HFF-Myc (cell line): ENCODE data around the gene KITLG.
A peak's percentile ranks its signal among the peaks of the same experiment; 100 is the strongest.
"Not testable (repeated sequence)": the region's sequence is repeated elsewhere in the genome, so short reads cannot be mapped to it uniquely, and the experiment has no call there.

Source experiments
- DNase-seq: peaks from one replicate; pipeline ENCODE4 v3.0.0-alpha.2; 2011; ENCODE audit warnings: low read depth; ENCODE audit errors: extremely low read depth
- H3K4me3 ChIP-seq: replicated peaks from 2 replicates; pipeline ENCODE4 v1.5.1; 2011; ENCODE audit warnings: low read depth, mild to moderate bottlenecking, control low read depth, low read length
- CTCF ChIP-seq: IDR thresholded peaks from 2 replicates; pipeline ENCODE4 v1.5.1; 2012; ENCODE audit warnings: mild to moderate bottlenecking, low read depth, low read length, control low read depth; ENCODE audit errors: missing control alignments

The KITLG gene

DNA sequence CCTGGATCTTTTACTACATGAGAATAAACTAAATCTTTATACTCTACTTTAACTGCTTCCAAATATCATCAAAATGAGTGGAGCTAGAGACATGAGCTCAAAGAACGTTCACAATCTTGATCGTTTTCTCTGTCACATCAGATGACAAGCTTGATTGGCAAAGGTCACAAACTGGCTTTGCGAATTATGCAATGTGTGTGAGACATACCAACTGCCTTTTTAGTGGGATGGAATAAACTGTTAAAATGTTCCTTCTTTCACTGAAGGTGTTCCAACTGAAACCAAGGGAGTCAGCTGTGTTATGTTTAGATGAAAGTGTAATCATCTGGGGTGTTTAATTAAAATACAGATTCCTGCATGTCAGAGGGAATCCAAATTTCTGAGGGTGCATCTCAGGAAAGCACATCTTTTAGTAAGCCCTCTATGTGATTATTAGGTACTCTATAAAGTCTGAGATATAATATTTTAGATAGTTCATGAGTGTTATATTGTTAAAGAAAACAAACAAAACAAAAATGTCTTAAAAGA is 21.9 kb downstream of the KITLG start:
- TF ChIP-seq CTCF: no peak
- no peak for DNase-seq

GRCh38 chr12:88556213-88556774 is 24.0 kb downstream of the KITLG start:
- no peak overlapping the region for H3K4me3 ChIP-seq
- TF ChIP-seq CTCF: no peak
- DNase-seq: no peak

More for the DNA sequence above, 21.9 kb downstream of the KITLG start:
- H3K4me3 ChIP-seq: no peak overlapping the region

GRCh38 chr12:88553941-88554658 is 26.2 kb downstream of the KITLG start:
- DNase-seq: peak; percentile 65
- H3K4me3 ChIP-seq: no peak overlapping the region
- no peak for TF ChIP-seq CTCF

GRCh38 chr12:88552610-88553079 is 27.6 kb downstream of the KITLG start:
- no peak for DNase-seq
- H3K4me3 ChIP-seq: no peak overlapping the region

GRCh38 chr12:88549929-88550328 is 30.3 kb downstream of the KITLG start:
- no peak for TF ChIP-seq CTCF
- DNase-seq: no peak
- no peak overlapping the region for H3K4me3 ChIP-seq

More at GRCh38 chr12:88552610-88553079, 27.6 kb downstream of the KITLG start:
- TF ChIP-seq CTCF: no peak

GRCh38 chr12:88547949-88548348 is 32.3 kb downstream of the KITLG start:
- H3K4me3 ChIP-seq, DNase-seq: not testable (repeated sequence)

GRCh38 chr12:88546853-88547252 is 33.4 kb downstream of the KITLG start:
- DNase-seq: no peak
- no peak overlapping the region for H3K4me3 ChIP-seq
- TF ChIP-seq CTCF: no peak
